GM06990 (cell line): ENCODE results near the gene TM4SF4.

ENCODE experiments used
- DNase-seq: peaks from one replicate; pipeline ENCODE4 v3.0.0-alpha.2; 2011; ENCODE audit not compliant: insufficient read length; ENCODE audit errors: extremely low read depth
- H3K27me3 ChIP-seq: replicated peaks from 2 replicates; pipeline ENCODE4 v1.6.0; 2011; ENCODE audit warnings: low read length; ENCODE audit not compliant: control insufficient read depth, insufficient read depth
- H3K36me3 ChIP-seq: 2 replicates; pipeline ENCODE4 v1.5.1; 2011; ENCODE audit warnings: low read length; ENCODE audit not compliant: control insufficient read depth, insufficient read depth
- H3K4me3 ChIP-seq: replicated peaks from 2 replicates; pipeline ENCODE4 v1.5.1; 2011; ENCODE audit warnings: low read depth, mild to moderate bottlenecking, control low read depth, low read length
- TF ChIP-seq, protein P1 (sequence below): IDR thresholded peaks from 2 replicates; pipeline ENCODE4 v1.5.1; 2011; ENCODE audit warnings: low read length, control low read depth, mild to moderate bottlenecking, inconsistent platforms; ENCODE audit not compliant: insufficient read depth, poor library complexity, severe bottlenecking

TM4SF4 gene

DNA sequence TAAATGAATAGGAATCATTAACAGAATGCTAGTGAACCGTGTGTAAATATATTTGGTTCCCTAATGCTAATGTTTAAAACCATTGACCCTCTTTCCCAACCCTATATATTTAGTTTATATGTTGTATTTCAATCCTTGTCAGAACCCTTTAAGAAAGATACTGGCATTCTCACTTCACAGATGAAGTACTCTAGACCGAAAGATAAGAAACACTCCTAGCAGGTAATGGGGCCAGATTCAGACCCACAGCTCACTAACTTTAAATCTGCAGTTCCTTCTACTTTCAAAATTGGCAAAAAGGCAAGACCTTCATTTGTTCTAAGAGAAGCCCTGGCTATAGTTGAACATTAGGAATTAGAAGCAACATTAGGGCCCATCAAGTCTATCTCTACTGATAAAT, 42.3 kb upstream of the TM4SF4 start:
- TF ChIP-seq, protein P1, sequence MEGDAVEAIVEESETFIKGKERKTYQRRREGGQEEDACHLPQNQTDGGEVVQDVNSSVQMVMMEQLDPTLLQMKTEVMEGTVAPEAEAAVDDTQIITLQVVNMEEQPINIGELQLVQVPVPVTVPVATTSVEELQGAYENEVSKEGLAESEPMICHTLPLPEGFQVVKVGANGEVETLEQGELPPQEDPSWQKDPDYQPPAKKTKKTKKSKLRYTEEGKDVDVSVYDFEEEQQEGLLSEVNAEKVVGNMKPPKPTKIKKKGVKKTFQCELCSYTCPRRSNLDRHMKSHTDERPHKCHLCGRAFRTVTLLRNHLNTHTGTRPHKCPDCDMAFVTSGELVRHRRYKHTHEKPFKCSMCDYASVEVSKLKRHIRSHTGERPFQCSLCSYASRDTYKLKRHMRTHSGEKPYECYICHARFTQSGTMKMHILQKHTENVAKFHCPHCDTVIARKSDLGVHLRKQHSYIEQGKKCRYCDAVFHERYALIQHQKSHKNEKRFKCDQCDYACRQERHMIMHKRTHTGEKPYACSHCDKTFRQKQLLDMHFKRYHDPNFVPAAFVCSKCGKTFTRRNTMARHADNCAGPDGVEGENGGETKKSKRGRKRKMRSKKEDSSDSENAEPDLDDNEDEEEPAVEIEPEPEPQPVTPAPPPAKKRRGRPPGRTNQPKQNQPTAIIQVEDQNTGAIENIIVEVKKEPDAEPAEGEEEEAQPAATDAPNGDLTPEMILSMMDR: no peak
- no peak overlapping the region for H3K4me3 ChIP-seq
- H3K27me3 ChIP-seq: no peaks in the 10 kb centered on the region
- no peak for DNase-seq
- no peaks in the 10 kb centered on the region for H3K36me3 ChIP-seq

DNA sequence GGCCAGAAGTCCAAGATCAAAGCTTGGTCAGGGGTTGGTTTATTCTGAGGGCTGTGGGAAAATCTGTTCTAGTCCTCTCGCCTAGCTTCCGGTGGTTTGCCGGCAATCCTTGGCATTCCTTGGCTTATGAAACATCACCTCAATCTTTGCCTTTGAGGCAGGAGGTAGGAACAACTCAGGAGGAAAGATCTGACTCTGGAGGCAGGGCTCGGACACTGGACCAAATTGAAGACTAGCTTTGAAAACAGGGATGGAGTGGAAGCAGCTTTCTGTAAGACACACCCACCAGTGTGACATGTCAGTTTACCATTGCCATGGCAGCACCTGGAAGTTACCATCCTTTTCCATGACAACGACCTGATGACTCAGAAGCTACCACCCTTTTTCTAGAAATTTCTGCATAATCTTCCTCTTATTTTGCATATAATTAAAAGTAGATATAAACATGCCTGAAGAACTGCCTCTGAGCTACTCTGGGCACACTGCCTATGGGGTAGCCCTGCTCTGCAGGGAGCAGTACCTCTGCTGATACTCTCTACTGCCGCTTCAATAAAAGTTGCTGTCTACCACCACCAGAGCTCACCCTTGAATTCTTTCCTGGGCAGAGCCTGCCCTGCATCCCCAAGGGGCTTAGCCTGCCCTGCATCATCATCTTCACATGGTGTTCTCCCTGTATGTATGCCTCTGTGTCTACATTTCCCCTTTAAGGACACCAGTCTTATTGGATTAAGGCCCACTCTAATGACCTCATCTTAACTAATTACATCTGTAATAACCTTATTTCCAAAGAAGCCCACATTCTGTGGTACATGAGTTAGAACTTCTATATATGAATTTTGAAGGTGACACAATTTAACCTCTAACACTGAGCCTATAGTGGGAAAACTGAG, 38.3 kb upstream of the TM4SF4 start:
- no peaks in the 10 kb centered on the region for H3K36me3 ChIP-seq
- DNase-seq: no peak
- H3K27me3 ChIP-seq: no peaks in the 10 kb centered on the region
- no peak overlapping the region for H3K4me3 ChIP-seq
- TF ChIP-seq, protein P1: no peak

DNA sequence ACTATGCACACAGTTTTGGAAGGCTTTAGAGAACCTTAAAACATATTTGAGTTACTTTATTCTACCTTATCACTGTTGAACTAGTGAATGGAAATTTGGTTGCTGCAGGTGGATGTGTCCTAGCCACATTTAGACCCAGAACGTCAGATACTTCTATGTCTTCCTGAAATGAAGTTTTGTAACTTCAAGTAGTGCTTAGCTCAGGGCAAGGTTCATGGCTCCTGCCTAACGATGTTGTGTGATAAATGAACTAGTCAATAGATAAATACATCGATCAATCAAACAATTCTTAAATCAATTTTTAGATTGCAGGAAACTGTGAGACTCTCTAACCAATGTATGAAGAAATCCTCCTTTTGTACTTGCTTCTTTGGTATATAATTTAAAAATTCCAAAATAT, 37.2 kb upstream of the TM4SF4 start:
- DNase-seq: no peak
- TF ChIP-seq, protein P1: no peak
- H3K36me3 ChIP-seq: no peaks in the 10 kb centered on the region
- no peak overlapping the region for H3K4me3 ChIP-seq
- H3K27me3 ChIP-seq: no peaks in the 10 kb centered on the region

DNA sequence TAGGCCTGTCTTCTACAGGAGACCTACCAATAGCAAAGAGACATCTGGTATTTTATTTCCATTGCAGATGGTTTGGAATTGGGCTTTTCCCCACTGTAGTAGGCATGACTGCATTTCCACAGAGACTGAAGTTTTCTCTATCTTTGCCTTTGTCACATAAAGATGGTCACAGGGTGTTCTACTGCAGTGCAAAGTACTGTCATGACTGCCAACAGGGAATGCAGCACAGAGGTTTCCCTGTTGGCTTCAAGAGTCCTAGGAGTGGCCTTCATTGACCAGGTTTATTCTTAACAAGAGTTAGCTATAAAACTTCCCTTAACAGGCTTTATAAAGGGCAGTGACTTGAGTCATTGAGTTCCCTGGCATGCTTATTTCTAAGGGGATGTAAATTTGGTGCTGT, 36.8 kb upstream of the TM4SF4 start:
- Histone ChIP-seq H3K27me3 (no peaks in the 10 kb centered on the region), H3K4me3 (no peak overlapping the region), H3K36me3 (no peaks in the 10 kb centered on the region)
- no peak for DNase-seq
- TF ChIP-seq, protein P1: no peak

DNA sequence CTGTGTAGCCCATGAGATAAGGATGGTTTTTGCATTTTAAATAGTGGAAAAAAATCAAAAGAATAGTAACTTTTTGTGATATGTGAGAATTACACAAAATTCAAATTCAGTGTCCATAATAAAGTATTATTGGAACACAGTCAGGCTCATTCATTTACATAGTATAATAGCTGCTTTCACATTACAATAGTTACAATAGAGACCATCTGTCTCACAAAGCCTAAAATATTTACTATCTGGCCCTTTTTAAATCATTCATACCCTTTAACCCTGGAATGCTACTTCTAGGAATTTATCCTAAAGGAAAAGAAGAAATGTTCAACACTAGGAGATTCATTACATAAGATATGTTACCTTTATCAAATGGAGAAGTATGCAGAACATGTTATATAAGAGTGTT, 35.5 kb upstream of the TM4SF4 start:
- no peak for DNase-seq
- TF ChIP-seq, protein P1: no peak
- Histone ChIP-seq H3K27me3 (no peaks in the 10 kb centered on the region), H3K36me3 (no peaks in the 10 kb centered on the region), H3K4me3 (no peak overlapping the region)
